Stimulated activated CD8-positive, alpha-beta memory T cell treated with anti-CD3 and anti-CD28 coated beads, Interleukin-2, amount 100 ng/mL, for 1 hour (primary cell): ENCODE data around the gene CASTOR2.
"Not testable (repeated sequence)": the region's sequence is repeated elsewhere in the genome, so short reads cannot be mapped to it uniquely, and the experiment has no call there.

Experiments used
- DNase-seq, 2 donors: peaks; one replicate each; pipeline ENCODE4 v3.0.0-alpha.2; 2020; ENCODE audit warnings: low read depth in 2 of 2

The CASTOR2 gene

DNA sequence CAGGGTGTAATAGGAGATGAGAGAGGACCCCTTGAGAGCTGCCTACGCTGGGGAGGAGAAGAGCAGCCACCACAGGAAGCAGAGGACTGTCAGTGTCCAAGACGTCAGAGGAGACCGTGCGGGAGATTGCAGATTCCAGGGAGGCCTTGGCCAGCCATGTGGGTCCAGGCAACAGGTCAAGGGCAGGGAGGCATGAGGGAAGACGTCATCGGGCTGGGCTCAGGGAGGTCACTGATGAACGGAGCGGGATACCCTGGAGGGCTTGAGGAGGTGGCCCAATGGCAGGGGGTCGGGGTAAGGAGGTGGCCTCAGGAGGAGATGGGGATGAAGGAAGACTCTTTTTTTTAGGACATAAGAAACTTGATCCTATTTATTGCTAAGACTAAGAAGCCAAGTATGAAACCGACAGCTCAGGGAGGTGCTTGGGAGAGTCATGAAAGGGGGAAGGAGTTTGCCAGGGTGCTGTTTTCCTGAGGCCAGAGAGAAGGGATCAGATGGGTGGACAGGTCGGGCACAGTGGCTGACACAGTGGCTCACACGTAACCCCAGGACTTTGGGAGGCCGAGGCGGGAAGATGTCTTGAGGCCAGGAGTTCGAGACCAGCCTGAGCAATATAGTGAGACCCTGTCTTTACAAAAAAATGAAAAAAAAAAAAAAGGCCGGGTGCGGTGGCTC, 30.5 kb downstream of the CASTOR2 start:
- DNase-seq, result not testable (repeated sequence)

DNA sequence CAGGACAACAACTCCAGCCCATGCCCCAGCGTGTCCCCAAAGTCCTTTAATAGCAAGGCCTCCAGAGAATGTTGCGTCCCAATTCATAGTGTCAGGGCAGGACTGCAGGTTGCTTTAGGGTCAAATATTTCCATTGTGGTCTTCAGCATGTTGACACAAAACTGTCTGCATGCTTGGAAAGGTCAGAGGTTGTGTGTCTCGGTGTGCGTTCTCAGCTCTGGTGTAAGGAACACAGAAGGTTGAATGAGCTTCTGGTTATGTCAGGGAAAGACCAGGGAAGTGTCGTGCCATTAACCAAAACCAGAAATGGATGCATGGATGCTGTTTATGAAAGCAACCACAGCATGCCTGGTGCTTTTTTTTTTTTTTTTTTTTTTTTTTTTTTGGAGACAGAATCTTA, 31.9 kb downstream of the CASTOR2 start:
- DNase-seq, result not testable (repeated sequence)

- not testable (repeated sequence) for DNase-seq
Measured at GRCh38 chr7:74997811-74998210, 33.3 kb downstream of the CASTOR2 start.

DNA sequence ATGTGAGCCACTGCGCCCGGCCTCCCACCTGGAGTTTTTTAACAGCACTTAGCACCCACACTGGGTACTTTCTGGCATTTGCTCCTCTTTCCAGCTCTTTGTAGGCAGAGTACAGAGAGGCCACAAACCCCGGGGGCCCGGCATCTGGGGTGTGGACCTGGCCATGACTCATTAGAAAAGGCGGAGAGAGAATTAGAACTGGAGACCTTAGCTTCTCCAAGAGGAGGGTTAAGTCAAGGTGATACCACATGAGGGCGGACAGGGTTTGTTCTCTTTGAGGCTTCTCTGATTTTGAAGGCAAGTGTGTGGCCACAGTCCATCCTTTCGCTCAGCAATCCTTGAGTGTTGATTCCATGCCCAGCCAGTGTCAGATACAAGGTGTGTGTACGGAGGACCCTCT, 36.9 kb downstream of the CASTOR2 start:
- not testable (repeated sequence) for DNase-seq

GRCh38 chr7:75010036-75010435, 45.5 kb downstream of the CASTOR2 start:
- no peak for DNase-seq

DNA sequence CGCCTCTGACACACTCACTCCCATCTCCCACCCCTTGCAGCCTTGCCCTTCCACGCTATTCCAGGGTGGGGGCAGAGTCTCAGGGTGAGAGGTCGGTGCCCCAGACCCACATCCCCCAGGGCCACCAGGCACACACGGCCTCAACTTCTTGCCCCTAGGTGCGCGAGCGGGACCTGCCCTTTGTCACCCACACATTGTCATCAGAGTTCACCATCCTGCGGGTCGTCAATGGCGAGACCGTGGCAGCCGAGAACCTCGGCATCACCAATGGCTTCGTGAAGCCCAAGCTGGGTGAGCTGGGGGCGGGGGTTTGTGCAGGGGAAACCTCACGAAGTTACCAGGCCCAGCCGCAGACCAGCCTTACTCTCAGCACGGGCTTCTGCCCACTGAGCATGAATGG, 53.3 kb downstream of the CASTOR2 start:
- DNase-seq, result no peak

GRCh38 chr7:75018570-75019364, 54.3 kb downstream of the CASTOR2 start:
- DNase-seq, result no peak

GRCh38 chr7:75019800-75020199, 55.3 kb downstream of the CASTOR2 start:
- DNase-seq, result no peak

DNA sequence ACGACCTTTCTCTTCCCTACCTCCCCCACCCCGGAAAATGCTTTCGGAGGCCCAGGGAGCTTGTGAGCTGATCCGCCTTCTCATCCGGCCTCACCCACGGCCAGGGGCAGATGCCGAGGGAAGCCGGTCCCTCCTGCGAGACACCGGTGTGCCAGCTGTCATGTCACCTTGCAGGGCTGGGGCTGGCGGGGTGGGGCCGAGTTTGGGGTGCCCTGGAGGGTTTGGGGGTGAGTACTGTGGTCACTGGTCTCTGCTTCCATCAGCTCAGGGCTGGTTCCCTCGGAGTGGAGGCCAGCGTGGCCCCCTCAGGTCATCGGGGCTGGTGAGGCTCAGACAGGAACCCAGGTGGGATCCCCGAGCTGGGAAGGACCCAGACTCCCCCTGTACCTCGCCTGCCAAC, 60.4 kb downstream of the CASTOR2 start:
- no peak for DNase-seq

DNA sequence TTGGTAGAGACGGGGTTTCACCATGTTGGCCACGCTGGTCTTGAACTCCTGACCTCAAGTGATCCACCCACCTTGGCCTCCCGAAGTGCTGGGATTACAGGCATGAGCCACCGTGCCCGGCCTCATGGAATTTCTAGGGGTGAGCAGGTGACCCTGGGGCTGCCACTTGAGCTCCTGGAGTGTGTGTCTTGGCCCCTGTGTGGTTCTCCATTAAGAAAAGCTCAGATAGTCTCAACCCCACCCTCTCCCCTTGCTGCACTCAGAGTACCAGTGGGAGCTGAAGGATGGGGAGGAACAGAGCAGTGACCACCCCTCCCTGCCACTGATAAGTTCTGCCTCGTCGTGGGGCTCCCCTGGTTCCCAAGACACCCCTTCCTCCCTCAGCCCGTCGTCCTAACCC, 63.8 kb downstream of the CASTOR2 start:
- DNase-seq, result no peak

DNA sequence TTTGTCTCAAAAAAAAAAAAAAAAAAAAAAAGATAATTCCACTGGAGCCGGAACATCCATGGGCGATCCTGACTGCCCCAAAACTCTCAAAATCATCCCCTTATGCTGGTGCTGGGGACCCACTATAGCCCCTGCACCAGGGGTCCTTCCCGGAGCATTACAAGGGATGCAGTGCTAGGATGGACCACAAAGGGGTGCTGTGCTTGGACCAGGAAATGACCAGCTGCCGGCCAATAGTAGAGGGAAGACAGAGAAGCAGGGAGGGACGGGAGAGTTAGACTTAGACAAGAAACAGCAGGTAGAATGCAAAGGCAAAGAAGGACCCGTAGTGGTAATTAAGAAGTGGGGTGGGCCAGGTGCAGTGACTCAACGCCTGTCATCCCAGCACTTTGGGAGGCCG, 68.6 kb downstream of the CASTOR2 start:
- no peak for DNase-seq

- DNase-seq, result no peak
Measured at GRCh38 chr7:75033826-75034225, 69.3 kb downstream of the CASTOR2 start.

DNA sequence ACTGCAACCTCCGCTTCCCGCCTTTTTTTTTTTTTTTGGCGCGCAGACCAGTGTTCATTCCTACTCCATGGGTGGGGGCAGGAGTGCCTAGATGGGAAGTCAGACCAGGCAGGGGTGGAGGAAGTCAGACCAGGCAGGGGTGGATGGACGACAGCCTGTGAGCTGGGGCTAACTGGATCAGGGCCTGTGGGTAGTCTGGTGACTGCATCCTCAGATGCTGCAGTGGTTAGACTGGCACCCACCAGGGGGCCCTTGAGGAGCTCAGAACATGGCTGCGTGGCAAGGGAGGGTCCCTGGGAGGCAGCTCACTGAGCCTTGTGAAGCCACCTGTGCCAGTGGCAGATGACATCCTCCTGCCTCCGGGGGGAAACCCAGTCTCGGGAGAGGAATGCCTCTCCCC, 74.0 kb downstream of the CASTOR2 start:
- DNase-seq, result no peak

DNA sequence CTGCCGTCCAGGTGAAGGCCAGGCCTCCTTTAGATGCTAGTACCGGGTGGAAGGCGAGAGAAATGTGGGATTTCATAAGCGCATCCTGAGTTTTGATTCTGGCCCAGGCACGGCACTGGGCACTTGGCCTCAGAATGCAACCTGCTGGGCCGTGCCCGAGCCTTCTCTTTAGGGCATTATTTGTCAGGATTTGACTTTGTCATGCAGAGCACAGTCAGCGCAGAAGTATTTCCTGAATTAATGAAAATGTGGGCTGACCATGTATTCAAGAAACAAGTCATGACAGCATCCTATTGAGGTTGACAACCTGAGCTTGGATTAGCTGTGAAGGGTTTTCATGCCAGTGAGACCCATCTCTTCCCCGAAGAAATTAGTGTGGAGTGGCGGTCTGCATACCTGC, 74.7 kb downstream of the CASTOR2 start:
- no peak for DNase-seq

DNA sequence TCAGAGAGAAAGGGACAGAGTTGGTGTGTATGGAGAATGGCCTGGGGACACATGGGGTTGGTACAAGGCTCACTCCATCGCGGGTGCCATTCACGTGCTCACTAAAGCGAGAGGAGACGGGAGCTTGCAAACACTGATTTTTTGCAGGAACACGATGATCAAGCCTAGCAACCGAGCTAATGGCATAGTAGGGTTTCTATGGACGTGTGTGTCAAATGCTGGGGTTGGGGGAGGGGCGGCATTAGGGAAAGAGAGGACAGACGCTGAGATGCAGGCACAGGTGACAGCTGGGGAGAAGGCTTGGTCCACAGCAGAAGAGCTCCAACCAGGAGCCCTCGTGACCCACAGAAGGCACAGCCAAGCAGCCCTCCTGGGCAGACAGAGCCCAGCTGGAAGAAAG, 75.2 kb downstream of the CASTOR2 start:
- no peak for DNase-seq

- no peak for DNase-seq
Measured at GRCh38 chr7:75040512-75040911, 76.0 kb downstream of the CASTOR2 start.

DNA sequence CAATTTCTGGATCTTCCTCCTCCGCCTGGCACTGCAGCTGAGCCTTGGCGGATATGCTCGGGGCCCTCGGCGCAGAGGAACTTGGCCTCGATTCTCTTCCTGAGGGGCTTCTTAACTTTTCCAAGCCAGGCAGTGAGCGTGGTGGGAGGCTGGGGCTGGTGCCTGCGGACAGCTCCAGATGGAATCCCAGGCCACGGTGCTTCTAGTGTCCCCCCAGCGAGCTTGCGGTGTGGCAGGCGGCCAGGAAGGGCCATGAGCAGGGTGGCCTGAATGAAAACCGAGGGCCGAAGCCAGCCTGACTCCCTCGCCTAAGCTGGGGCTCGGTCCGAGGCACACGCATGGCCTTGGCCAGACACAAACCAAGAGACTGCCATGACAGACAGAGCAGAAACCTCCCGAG, 77.8 kb downstream of the CASTOR2 start:
- DNase-seq, result no peak

- DNase-seq, result no peak
Measured at GRCh38 chr7:75042831-75043703, 78.6 kb downstream of the CASTOR2 start.

GRCh38 chr7:75045881-75046280, 81.4 kb downstream of the CASTOR2 start:
- DNase-seq, result no peak

- no peak for DNase-seq
Measured at GRCh38 chr7:75048435-75049379, 84.2 kb downstream of the CASTOR2 start.

GRCh38 chr7:75049817-75050216, 85.3 kb downstream of the CASTOR2 start:
- DNase-seq, result no peak
